Measurements from ENCODE around the gene HAUS3. TPM values are rescaled to one million over a fixed set of nuclear protein-coding genes. Genes with fewer than 3 reads are reported as not detected.

Gene HAUS3
- polyA plus RNA-seq, 1 donor (not counting 4 experiments of a cell fraction or from before 2014, with no cell fraction given), result 11.1 TPM

DNA sequence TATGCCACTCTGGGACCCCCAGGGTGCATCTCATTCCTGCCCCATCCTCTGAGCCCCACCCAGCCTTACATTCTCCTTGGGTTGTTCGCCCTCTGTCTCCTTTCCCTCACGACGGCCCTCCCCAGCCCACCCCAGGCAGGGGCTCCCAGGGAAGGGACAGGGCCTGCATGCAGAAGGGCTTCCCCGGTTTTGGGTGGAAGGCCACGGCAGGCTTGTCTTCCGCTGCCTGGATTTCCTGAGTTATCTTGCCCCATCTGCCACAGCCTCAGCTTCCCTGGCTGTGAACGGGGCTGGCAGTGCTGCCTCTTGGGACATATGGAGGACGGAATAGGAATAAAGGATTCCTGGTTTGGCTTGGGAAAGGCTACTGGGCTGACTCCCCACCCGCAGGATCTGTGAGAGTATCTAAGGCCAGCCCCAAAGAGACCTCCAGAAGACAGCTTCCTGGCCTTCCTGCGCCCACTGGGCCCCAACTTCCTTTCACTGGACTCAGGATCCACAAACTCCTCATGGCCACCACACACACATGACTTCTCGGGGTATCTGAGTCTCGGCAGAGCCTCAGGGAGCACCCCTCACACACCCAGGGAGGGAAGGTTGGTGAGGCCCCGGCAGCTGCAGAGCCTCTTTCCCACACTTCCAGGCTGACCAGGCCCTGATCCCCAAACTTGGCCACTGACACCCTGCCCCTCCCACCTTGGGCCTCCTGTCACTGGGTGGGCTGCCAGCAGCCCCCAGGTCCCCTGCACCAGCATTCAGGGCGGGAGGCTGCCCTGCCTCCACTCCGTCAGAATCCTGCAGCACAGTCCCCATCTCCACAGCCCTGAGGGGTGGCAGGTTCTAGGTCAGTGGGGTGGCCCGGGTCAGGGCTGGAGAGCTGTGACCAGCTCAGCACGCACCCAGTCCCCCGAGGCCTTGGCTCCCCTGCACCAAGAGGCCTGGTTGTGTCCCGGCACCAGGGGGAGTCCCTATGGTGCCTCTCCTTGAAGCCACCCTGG, 23.5 kb upstream of the HAUS3 start:
- H3K9me3 ChIP-seq (ENCODE audit: control insufficient read depth, low read depth, low read length), result no peaks in the 10 kb centered on the region
- no peak overlapping the region for H3K4me2 ChIP-seq (ENCODE audit: control insufficient read depth, extremely low read depth, insufficient read depth, low read depth, low read length)
- peaks cover 8% of the 10 kb centered on the region for H3K4me1 ChIP-seq (ENCODE audit: control insufficient read depth, extremely low read depth, insufficient read depth, low read length)
- no peak overlapping the region for H3K27ac ChIP-seq (ENCODE audit: control insufficient read depth, insufficient read depth, low read length)
- H4K20me1 ChIP-seq (ENCODE audit: control insufficient read depth, extremely low read depth, insufficient read depth, low read length), result peaks cover 2% of the 10 kb centered on the region
- dilution Hi-C loops (cut with MboI; ENCODE audit: extremely low pct_ligation_motif_present, low sequenced_read_pairs), result no loop called here
- H3K9ac ChIP-seq (ENCODE audit: control insufficient read depth, extremely low read depth, insufficient read depth, low read length), result no peak overlapping the region
- no peak overlapping the region for H2AFZ ChIP-seq (ENCODE audit: control insufficient read depth, low read length)
- H3K9me1 ChIP-seq (ENCODE audit: control insufficient read depth, extremely low read depth, insufficient read depth, low read length), result no peaks in the 10 kb centered on the region
- H3K79me2 ChIP-seq (ENCODE audit: control insufficient read depth, insufficient read depth, low read length), result peaks cover 3% of the 10 kb centered on the region
- FAIRE-seq (no peak), DNase-seq (ENCODE audit: low read depth, low spot score) (no peak)
- no peaks in the 10 kb centered on the region for H3K36me3 ChIP-seq (ENCODE audit: control insufficient read depth in 2 of 2, extremely low read depth in 1 of 2, insufficient read depth in 2 of 2, low read length in 2 of 2)
- H3K27me3 ChIP-seq (ENCODE audit: control insufficient read depth, extremely low read depth, insufficient read depth, low read length), result no peaks in the 10 kb centered on the region
- TF ChIP-seq, protein P1, sequence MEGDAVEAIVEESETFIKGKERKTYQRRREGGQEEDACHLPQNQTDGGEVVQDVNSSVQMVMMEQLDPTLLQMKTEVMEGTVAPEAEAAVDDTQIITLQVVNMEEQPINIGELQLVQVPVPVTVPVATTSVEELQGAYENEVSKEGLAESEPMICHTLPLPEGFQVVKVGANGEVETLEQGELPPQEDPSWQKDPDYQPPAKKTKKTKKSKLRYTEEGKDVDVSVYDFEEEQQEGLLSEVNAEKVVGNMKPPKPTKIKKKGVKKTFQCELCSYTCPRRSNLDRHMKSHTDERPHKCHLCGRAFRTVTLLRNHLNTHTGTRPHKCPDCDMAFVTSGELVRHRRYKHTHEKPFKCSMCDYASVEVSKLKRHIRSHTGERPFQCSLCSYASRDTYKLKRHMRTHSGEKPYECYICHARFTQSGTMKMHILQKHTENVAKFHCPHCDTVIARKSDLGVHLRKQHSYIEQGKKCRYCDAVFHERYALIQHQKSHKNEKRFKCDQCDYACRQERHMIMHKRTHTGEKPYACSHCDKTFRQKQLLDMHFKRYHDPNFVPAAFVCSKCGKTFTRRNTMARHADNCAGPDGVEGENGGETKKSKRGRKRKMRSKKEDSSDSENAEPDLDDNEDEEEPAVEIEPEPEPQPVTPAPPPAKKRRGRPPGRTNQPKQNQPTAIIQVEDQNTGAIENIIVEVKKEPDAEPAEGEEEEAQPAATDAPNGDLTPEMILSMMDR (optimal IDR thresholded peaks at IDR 0.05 in 1 of 3, IDR thresholded peaks at IDR 0.05 in 1 of 3, conservative IDR thresholded peaks at IDR 0.05 in 1 of 3; ENCODE audit: extremely low read depth in 1 of 3, insufficient read depth in 2 of 3, low read length in 3 of 3), result no peak
- no peak for TF ChIP-seq EZH2 (IDR thresholded peaks at IDR 0.05; ENCODE audit: low read length)
- H3K4me3 ChIP-seq (ENCODE audit: control insufficient read depth in 2 of 3, extremely low read depth in 1 of 3, insufficient read depth in 2 of 3, low read depth in 1 of 3, low read length in 3 of 3), result no peak overlapping the region

DNA sequence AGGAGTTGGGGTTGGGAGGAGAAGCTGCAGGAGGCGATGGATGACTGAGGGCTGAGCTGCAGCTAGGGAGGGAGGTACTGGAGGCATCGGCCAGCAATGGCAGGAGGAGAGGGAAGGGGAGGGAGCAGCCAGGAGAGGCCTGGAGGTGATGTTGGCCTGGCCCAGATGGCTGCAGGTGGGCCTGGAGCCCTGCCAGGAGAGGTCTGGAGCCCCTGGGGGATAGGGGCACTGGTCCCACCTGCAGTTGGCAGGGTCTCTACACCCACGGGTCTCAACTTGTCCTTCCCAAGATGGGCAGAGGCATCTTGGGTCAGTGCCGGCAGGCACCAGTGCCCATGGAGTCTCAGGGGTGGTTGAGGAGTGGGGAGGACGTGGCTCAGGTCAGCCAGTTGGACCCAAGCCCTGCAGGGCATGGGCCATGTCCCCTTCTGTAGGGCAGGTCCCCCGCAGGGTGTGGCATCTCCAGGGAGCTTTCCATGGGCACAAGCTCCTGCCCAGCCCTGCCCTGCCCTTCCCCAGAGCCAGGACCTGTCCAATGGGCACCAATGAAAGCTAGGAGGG, 22.6 kb upstream of the HAUS3 start:
- FAIRE-seq, result no peak
- H3K4me1 ChIP-seq (ENCODE audit: control insufficient read depth, extremely low read depth, insufficient read depth, low read length), result peaks cover 10% of the 10 kb centered on the region
- H3K4me2 ChIP-seq (ENCODE audit: control insufficient read depth, extremely low read depth, insufficient read depth, low read depth, low read length), result no peak overlapping the region
- H3K36me3 ChIP-seq (ENCODE audit: control insufficient read depth in 2 of 2, extremely low read depth in 1 of 2, insufficient read depth in 2 of 2, low read length in 2 of 2), result peaks cover 0 to 2% of the 10 kb centered on the region in 2 experiments
- no peak overlapping the region for H3K27ac ChIP-seq (ENCODE audit: control insufficient read depth, insufficient read depth, low read length)
- H3K9ac ChIP-seq (ENCODE audit: control insufficient read depth, extremely low read depth, insufficient read depth, low read length), result no peak overlapping the region
- TF ChIP-seq EZH2 (IDR thresholded peaks at IDR 0.05; ENCODE audit: low read length), result no peak
- TF ChIP-seq, protein P1 (optimal IDR thresholded peaks at IDR 0.05 in 1 of 3, IDR thresholded peaks at IDR 0.05 in 1 of 3, conservative IDR thresholded peaks at IDR 0.05 in 1 of 3; ENCODE audit: extremely low read depth in 1 of 3, insufficient read depth in 2 of 3, low read length in 3 of 3), result no peak
- DNase-seq (ENCODE audit: low read depth, low spot score), result no peak
- H3K4me3 ChIP-seq (ENCODE audit: control insufficient read depth in 2 of 3, extremely low read depth in 1 of 3, insufficient read depth in 2 of 3, low read depth in 1 of 3, low read length in 3 of 3), result no peak overlapping the region
- dilution Hi-C loops (cut with MboI; ENCODE audit: extremely low pct_ligation_motif_present, low sequenced_read_pairs), result no loop called here
- H3K9me3 ChIP-seq (ENCODE audit: control insufficient read depth, low read depth, low read length), result no peaks in the 10 kb centered on the region
- H2AFZ ChIP-seq (ENCODE audit: control insufficient read depth, low read length), result no peak overlapping the region
- H3K79me2 ChIP-seq (ENCODE audit: control insufficient read depth, insufficient read depth, low read length), result peaks cover 10% of the 10 kb centered on the region
- peaks cover 4% of the 10 kb centered on the region for H4K20me1 ChIP-seq (ENCODE audit: control insufficient read depth, extremely low read depth, insufficient read depth, low read length)
- no peaks in the 10 kb centered on the region for H3K9me1 ChIP-seq (ENCODE audit: control insufficient read depth, extremely low read depth, insufficient read depth, low read length)
- no peaks in the 10 kb centered on the region for H3K27me3 ChIP-seq (ENCODE audit: control insufficient read depth, extremely low read depth, insufficient read depth, low read length)
